Upper lobe of left lung (tissue), 6 donors: Measurements from ENCODE around the gene FRY. TPM values are rescaled to one million over a fixed set of nuclear protein-coding genes. Genes with fewer than 3 reads are reported as not detected.
"Not testable (repeated sequence)": the region's sequence is repeated elsewhere in the genome, so short reads cannot be mapped to it uniquely, and the experiment has no call there.

Source experiments
- ATAC-seq, 2 donors: fragments of 200-7000 bp; cut with Tn5 transposase; one replicate each; pipeline ENCODE4 v1.9.1; 2022; ENCODE audit warnings: mild to moderate bottlenecking in 2 of 2, moderate library complexity in 2 of 2; ENCODE audit not compliant: low FRiP score in 2 of 2
- DNase-seq, 2 donors: peaks; one replicate each; pipeline ENCODE4 v3.0.0-alpha.2; 2019 to 2020
- H3K27ac ChIP-seq, 4 donors: fragments of 200-600 bp; sonication (generic); one replicate each; pipeline ENCODE4 v1.5.1; 2016 to 2019
- H3K27me3 ChIP-seq, 4 donors: fragments of 200-600 bp; sonication (generic); one replicate each; pipeline ENCODE4 v1.5.1; 2017 to 2019
- H3K36me3 ChIP-seq, 4 donors: fragments of 200-600 bp; sonication (generic); one replicate each; pipeline ENCODE4 v1.5.1; 2016 to 2019
- H3K4me1 ChIP-seq, 4 donors: fragments of 200-600 bp; sonication (generic); one replicate each; pipeline ENCODE4 v1.5.1; 2018 to 2019
- H3K4me3 ChIP-seq, 4 donors: fragments of 200-600 bp; sonication (generic); one replicate each; pipeline ENCODE4 v1.5.1; 2017 to 2019; ENCODE audit warnings: mild to moderate bottlenecking in 2 of 4, moderate library complexity in 1 of 4
- H3K9me3 ChIP-seq, 4 donors: fragments of 200-600 bp; sonication (generic); one replicate each; pipeline ENCODE4 v1.5.1; 2018 to 2019
- EP300 ChIP-seq, 4 donors: sonication (generic); formaldehyde crosslinking; IDR thresholded peaks; one replicate each; pipeline ENCODE4 v1.5.1; 2017; ENCODE audit warnings: antibody characterized with exemption in 4 of 4, control low read depth in 2 of 4
- POLR2A ChIP-seq, 4 donors: fragments of 450-650 bp; IDR thresholded peaks; one replicate each; pipeline ENCODE4 v1.5.1; 2016 to 2017; ENCODE audit warnings: antibody characterized with exemption in 4 of 4, mild to moderate bottlenecking in 2 of 4
- POLR2AphosphoS5 ChIP-seq, 2 donors: sonication (generic); formaldehyde crosslinking; IDR thresholded peaks; one replicate each; pipeline ENCODE4 v1.5.1; 2017; ENCODE audit warnings: antibody characterized with exemption in 2 of 2
- whole genome bisulfite sequencing, 2 donors: methylation state at CpG; one replicate each; pipeline ENCODE4 v1.1.5; 2017 to 2018; 5-methylcytosine and 5-hydroxymethylcytosine counted together
- total RNA-seq, 6 donors: library from RNA; depleted of rRNA in 4 of 6; stranded (reverse); fragments of >200 nt in 4 of 6; gene quantifications; one replicate each; pipeline versions ENCODE4 v1.1.0 to v1.2.1, GENCODE V29; 2016 to 2021
- TF ChIP-seq, protein P1 (sequence below), 6 experiments: fragments of 450-650 bp in 4 of 6; fragments of 200-600 bp in 2 of 6; sonication (generic) in 2 of 6; IDR thresholded peaks; one replicate each; pipeline ENCODE4 v1.5.1; 2016 to 2019; ENCODE audit warnings: antibody characterized with exemption in 6 of 6
- donor health status: DM: no; HTN: no; CAD: no; lungs with moderate emphysema.
- donor health status: DM: no; HTN: yes; CAD: no; lungs with severe emphysema.

FRY gene
- total RNA-seq, 6 donors from 2014 or later: 58.3 to 88.9 (median 65.8) TPM

- no peaks in the 10 kb centered on the region for H3K36me3 ChIP-seq
- no peaks in the 10 kb centered on the region for H3K27me3 ChIP-seq
- peaks cover 6 to 37% (median 21%) of the 10 kb centered on the region in 4 donors for H3K4me1 ChIP-seq
- no peaks in the 10 kb centered on the region for H3K9me3 ChIP-seq
- no peak overlapping the region for H3K4me3 ChIP-seq
- DNase-seq (no peak), ATAC-seq (no peak)
- no peak for TF ChIP-seq POLR2AphosphoS5 (IDR thresholded peaks at IDR 0.05)
- TF ChIP-seq, protein P1, sequence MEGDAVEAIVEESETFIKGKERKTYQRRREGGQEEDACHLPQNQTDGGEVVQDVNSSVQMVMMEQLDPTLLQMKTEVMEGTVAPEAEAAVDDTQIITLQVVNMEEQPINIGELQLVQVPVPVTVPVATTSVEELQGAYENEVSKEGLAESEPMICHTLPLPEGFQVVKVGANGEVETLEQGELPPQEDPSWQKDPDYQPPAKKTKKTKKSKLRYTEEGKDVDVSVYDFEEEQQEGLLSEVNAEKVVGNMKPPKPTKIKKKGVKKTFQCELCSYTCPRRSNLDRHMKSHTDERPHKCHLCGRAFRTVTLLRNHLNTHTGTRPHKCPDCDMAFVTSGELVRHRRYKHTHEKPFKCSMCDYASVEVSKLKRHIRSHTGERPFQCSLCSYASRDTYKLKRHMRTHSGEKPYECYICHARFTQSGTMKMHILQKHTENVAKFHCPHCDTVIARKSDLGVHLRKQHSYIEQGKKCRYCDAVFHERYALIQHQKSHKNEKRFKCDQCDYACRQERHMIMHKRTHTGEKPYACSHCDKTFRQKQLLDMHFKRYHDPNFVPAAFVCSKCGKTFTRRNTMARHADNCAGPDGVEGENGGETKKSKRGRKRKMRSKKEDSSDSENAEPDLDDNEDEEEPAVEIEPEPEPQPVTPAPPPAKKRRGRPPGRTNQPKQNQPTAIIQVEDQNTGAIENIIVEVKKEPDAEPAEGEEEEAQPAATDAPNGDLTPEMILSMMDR (IDR thresholded peaks at IDR 0.05): no peak
- no peak for TF ChIP-seq EP300 (IDR thresholded peaks at IDR 0.05)
- TF ChIP-seq POLR2A (IDR thresholded peaks at IDR 0.05): no peak
- peak overlapping the region in 1 of 4 donors; percentile 67 for H3K27ac ChIP-seq
These were observed 15.5 kb downstream of the FRY start for GRCh38 chr13:32047088-32047487.

DNA sequence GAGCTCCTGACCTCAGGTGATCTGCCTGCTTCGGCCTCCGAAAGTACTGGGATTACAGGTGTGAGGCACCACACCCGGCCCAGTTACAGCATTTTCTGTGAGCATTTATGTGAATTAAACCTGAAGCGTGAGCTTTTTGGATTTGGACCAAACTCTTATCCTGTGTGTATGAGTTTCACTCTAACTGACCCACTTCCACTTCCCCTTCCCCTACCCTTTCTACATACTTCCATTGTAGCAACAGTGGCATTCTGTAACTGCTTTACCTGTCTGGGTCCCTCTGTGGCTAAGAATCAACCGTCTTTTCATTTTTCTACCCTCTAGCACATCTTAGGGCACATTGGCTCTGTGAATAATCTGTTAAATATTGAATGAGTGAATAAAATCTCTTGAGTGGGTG is 16.2 kb downstream of the FRY start:
- peak in 1 of 2 donors; percentile 46 for ATAC-seq
- TF ChIP-seq, protein P1 (IDR thresholded peaks at IDR 0.05): no peak
- no peak for TF ChIP-seq EP300 (IDR thresholded peaks at IDR 0.05)
- no peak for TF ChIP-seq POLR2A (IDR thresholded peaks at IDR 0.05)
- TF ChIP-seq POLR2AphosphoS5 (IDR thresholded peaks at IDR 0.05): no peak
- peak overlapping the region in 2 of 4 donors; percentile 18 to 67 for H3K27ac ChIP-seq

GRCh38 chr13:32048816-32049215 is 17.2 kb downstream of the FRY start:
- H3K27ac ChIP-seq: peak overlapping the region in 1 of 4 donors; percentile 67
- no peaks in the 10 kb centered on the region for H3K9me3 ChIP-seq
- DNase-seq (no peak), ATAC-seq (no peak)
- TF ChIP-seq POLR2A (IDR thresholded peaks at IDR 0.05) (no peak), POLR2AphosphoS5 (IDR thresholded peaks at IDR 0.05) (no peak), EP300 (IDR thresholded peaks at IDR 0.05) (no peak)
- TF ChIP-seq, protein P1 (IDR thresholded peaks at IDR 0.05): no peak
- peaks cover 6 to 37% (median 21%) of the 10 kb centered on the region in 4 donors for H3K4me1 ChIP-seq
- H3K4me3 ChIP-seq: no peak overlapping the region
- H3K27me3 ChIP-seq: no peaks in the 10 kb centered on the region
- H3K36me3 ChIP-seq: no peaks in the 10 kb centered on the region

More for the DNA sequence above, 16.2 kb downstream of the FRY start:
- DNase-seq: no peak
- Histone ChIP-seq H3K4me3 (no peak overlapping the region), H3K4me1 (peaks cover 6 to 37% (median 21%) of the 10 kb centered on the region in 4 donors), H3K27me3 (no peaks in the 10 kb centered on the region), H3K9me3 (no peaks in the 10 kb centered on the region), H3K36me3 (no peaks in the 10 kb centered on the region)
- WGBS, 2 donors: 66 to 70% methylated on average over 5 of the region's 5 CpGs

- no peak for ATAC-seq
- no peaks in the 10 kb centered on the region for H3K9me3 ChIP-seq
These were observed 19.6 kb downstream of the FRY start for GRCh38 chr13:32051156-32051555.

DNA sequence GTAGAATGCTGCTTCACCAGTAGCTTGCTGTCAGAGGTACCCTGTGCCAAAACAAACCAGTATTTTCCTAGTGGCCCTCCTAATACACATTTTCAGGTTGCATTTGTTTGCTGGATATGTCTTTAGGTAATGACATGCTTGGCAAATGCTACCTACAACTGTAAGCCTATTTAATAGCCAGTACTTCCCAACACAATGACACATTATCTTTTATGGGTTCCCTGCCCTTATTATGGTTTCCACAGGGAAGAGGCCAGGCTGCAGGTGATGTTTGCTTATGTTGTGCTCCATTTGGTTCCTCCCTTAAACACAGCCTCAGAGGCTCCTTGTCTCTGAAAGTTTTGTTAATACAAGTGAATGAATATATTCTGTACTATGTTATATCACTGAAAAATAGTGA is 24.7 kb downstream of the FRY start:
- no peak overlapping the region for H3K4me3 ChIP-seq
- no peak for ATAC-seq
- no peaks in the 10 kb centered on the region for H3K36me3 ChIP-seq
- H3K27me3 ChIP-seq: no peaks in the 10 kb centered on the region
- no peaks in the 10 kb centered on the region for H3K4me1 ChIP-seq
- DNase-seq: no peak
- no peak overlapping the region for H3K27ac ChIP-seq
- TF ChIP-seq EP300 (IDR thresholded peaks at IDR 0.05) (no peak), POLR2AphosphoS5 (IDR thresholded peaks at IDR 0.05) (no peak), POLR2A (IDR thresholded peaks at IDR 0.05) (no peak)
- TF ChIP-seq, protein P1 (IDR thresholded peaks at IDR 0.05): no peak
- H3K9me3 ChIP-seq: no peaks in the 10 kb centered on the region

More at GRCh38 chr13:32051156-32051555, 19.6 kb downstream of the FRY start:
- Histone ChIP-seq H3K27ac (no peak overlapping the region), H3K4me3 (no peak overlapping the region), H3K27me3 (no peaks in the 10 kb centered on the region), H3K36me3 (no peaks in the 10 kb centered on the region), H3K4me1 (peaks cover 6 to 30% (median 20%) of the 10 kb centered on the region in 4 donors)
- TF ChIP-seq POLR2A (IDR thresholded peaks at IDR 0.05): no peak
- TF ChIP-seq POLR2AphosphoS5 (IDR thresholded peaks at IDR 0.05): no peak
- TF ChIP-seq EP300 (IDR thresholded peaks at IDR 0.05): no peak
- TF ChIP-seq, protein P1 (IDR thresholded peaks at IDR 0.05): no peak
- 81 to 86% methylated on average over 4 of the region's 4 CpGs for WGBS, 2 donors
- DNase-seq: no peak

- not testable (repeated sequence) for ATAC-seq, H3K9me3 ChIP-seq, H3K4me3 ChIP-seq, H3K27me3 ChIP-seq, H3K27ac ChIP-seq, DNase-seq, H3K4me1 ChIP-seq, H3K36me3 ChIP-seq
- 83 to 84% methylated on average over 6 of the region's 6 CpGs for WGBS, 2 donors
These were observed 25.8 kb downstream of the FRY start for GRCh38 chr13:32057325-32057724.
